Mucosa of rectum (tissue), 2 donors: Measurements from ENCODE around the gene PFKFB3.
"Not testable (repeated sequence)": the region's sequence is repeated elsewhere in the genome, so short reads cannot be mapped to it uniquely, and the experiment has no call there.

ENCODE experiments used
- H3K27ac ChIP-seq, 2 donors: one replicate each; pipeline ENCODE4 v1.7.0; 2013; ENCODE audit warnings: inconsistent platforms in 2 of 2, low read depth in 2 of 2, low read length in 2 of 2
- H3K27me3 ChIP-seq, 2 donors: one replicate each; pipeline ENCODE4 v1.7.0; 2013; ENCODE audit warnings: low read length in 2 of 2; ENCODE audit not compliant: control insufficient read depth in 2 of 2, insufficient read depth in 2 of 2
- H3K36me3 ChIP-seq, 2 donors: one replicate each; pipeline ENCODE4 v1.7.0; 2013; ENCODE audit warnings: low read length in 2 of 2; ENCODE audit not compliant: control insufficient read depth in 2 of 2, insufficient read depth in 2 of 2
- H3K4me1 ChIP-seq, 2 donors: one replicate each; pipeline ENCODE4 v1.7.0; 2013; ENCODE audit warnings: low read length in 2 of 2, mild to moderate bottlenecking in 1 of 2; ENCODE audit not compliant: control insufficient read depth in 2 of 2, insufficient read depth in 2 of 2
- H3K4me3 ChIP-seq, 2 donors: one replicate each; pipeline ENCODE4 v1.7.0; 2013; ENCODE audit warnings: low read length in 2 of 2
- H3K9ac ChIP-seq, 2 donors: one replicate each; pipeline ENCODE4 v1.7.0; 2013; ENCODE audit warnings: low read length in 2 of 2, low read depth in 1 of 2, mild to moderate bottlenecking in 1 of 2
- H3K9me3 ChIP-seq, 2 donors: one replicate each; pipeline ENCODE4 v1.7.0; 2013; ENCODE audit warnings: low read length in 2 of 2; ENCODE audit not compliant: control insufficient read depth in 2 of 2
- donor health status: healthy.
- donor health status: Normal muscosa, but diverticular disease.

PFKFB3 gene

DNA sequence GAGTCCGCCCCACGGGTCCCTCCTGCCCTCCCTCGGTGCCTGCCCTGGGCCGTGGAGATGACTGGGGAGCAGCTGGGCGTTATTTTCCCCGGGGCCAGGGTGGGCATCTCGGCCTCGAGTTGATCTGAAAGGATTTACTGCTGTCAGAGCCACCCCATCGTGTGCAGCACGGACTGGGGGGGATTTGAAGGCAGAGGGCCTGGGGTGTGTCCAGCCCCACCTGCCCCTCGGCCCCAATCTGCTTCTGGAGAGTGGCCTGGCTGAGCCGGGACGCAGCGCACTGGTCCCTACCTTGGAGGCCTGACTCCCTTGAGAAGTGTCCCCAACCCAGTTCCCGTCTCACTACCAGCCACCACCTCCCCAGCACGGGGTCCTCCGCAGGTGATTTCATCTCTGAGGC is 24.2 kb upstream of the PFKFB3 start:
- Histone ChIP-seq H3K27ac (no peak overlapping the region), H3K4me3 (no peak overlapping the region), H3K36me3 (no peaks in the 10 kb centered on the region), H3K9me3 (no peaks in the 10 kb centered on the region), H3K27me3 (no peaks in the 10 kb centered on the region), H3K9ac (no peak overlapping the region), H3K4me1 (peaks cover 0 to 7% of the 10 kb centered on the region in 2 donors)

DNA sequence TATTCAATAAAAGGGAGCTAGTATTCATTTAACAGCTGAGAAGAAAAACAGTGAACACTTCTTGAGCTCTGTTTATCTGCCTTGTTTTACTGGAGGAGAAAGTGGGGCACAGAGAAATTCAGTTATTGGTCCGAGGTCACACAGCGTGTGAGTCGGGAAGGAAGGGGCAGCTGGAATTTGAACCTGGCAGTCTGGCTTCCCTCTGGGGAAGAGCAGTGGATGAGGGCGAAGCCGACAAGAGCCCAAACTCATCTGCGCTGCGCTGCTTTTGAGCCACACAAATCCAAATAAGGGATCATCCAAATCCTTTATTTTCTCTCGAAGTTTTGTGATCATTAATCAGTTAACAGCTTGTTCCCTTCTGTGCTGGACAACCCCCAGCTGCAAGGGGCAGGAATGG is 23.7 kb upstream of the PFKFB3 start:
- peaks cover 0 to 7% of the 10 kb centered on the region in 2 donors for H3K4me1 ChIP-seq
- H3K9ac ChIP-seq: no peak overlapping the region

DNA sequence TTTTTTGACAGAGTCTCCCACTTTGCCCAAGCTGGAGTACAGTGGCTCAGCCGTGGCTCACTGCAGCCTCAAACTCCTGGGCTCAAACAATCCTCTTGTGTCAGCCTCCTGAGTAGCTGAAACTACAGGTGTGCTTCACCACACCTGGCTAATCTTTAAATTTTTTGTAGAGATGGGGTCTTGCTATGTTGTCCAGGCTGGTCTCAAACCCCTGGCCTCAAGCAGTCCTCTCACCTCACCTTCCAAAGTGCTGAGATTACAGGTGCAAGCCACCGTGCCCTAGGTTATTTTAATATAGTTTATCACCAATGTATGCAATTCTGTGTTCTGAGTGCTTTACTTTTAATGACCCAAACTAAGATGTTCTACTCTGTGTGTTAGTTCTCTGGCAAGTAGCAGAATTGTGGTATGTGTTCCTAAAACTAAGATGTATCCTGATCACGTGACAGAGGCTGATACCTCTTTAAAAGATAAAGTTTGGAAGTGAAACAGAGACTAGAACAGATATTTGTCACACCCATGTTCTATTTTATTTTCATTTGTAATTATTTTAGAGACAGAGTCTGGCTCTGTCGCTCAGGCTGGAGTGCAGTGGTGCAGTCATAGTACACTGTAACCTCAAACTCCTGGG is 22.1 kb upstream of the PFKFB3 start:
- no peaks in the 10 kb centered on the region for H3K9me3 ChIP-seq
- H3K9ac ChIP-seq: no peak overlapping the region
- no peaks in the 10 kb centered on the region for H3K36me3 ChIP-seq
- peaks cover 0 to 7% of the 10 kb centered on the region in 2 donors for H3K4me1 ChIP-seq
- H3K27ac ChIP-seq: no peak overlapping the region
- H3K4me3 ChIP-seq: no peak overlapping the region
- H3K27me3 ChIP-seq: no peaks in the 10 kb centered on the region

More for the DNA sequence above, 23.7 kb upstream of the PFKFB3 start:
- no peaks in the 10 kb centered on the region for H3K9me3 ChIP-seq
- H3K36me3 ChIP-seq: no peaks in the 10 kb centered on the region
- H3K4me3 ChIP-seq: no peak overlapping the region
- no peaks in the 10 kb centered on the region for H3K27me3 ChIP-seq
- H3K27ac ChIP-seq: no peak overlapping the region

DNA sequence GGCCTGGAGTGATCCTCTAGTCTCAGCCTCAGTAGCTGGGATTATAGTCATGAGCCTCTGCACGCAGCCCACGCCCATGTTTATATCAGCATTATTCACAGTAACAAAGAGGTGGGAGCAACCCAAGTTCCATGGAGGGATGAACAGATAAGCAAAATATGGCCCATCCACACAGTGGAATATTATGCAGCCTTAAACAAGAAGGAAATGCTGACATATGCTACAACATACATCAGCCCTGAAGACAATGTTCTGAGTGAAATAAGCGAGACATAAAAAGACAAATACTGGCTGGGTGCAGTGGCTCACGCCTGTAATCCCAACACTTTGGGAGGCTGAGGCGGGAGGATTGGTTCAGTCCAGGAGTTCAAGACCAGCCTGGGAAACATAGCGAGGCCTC is 21.5 kb upstream of the PFKFB3 start:
- no peaks in the 10 kb centered on the region for H3K9me3 ChIP-seq

DNA sequence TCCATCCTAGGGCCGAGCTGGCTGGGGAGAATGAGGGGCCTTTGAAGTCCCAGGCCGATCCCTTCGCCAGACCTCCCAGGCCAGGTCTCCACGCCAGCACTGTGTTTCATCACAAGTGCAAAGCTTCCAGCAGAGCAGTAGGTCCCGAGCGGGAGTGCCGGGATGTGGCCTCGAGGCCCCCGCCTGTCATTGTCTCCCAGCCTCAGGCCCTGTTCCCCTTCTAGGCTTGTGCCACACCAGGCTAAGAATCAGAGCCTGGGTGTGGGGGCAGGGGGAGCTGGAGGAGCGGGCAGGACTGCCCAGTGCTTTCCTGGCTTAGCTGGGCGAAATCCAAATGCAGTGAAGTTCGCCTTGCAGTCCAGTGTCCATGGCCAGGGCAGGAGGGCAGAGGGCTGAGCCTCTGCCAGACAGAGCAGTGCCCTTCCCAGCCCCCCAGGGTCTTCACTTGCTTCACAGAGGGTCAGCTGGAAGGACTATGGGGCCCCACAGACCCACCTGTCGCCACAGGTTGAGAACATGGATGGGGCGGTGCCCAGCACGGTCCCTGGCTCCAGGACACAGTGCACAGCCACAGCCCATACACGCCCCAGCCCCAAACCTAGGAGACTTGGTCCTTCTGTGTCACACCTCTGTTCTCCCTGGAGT is 20.2 kb upstream of the PFKFB3 start:
- no peaks in the 10 kb centered on the region for H3K27me3 ChIP-seq
- no peaks in the 10 kb centered on the region for H3K36me3 ChIP-seq
- H3K27ac ChIP-seq: no peak overlapping the region
- H3K4me1 ChIP-seq: peaks cover 0 to 4% of the 10 kb centered on the region in 2 donors
- no peak overlapping the region for H3K9ac ChIP-seq
- H3K9me3 ChIP-seq: no peaks in the 10 kb centered on the region
- no peak overlapping the region for H3K4me3 ChIP-seq

More for the DNA sequence above, 21.5 kb upstream of the PFKFB3 start:
- Histone ChIP-seq H3K4me1 (peaks cover 0 to 4% of the 10 kb centered on the region in 2 donors), H3K4me3 (no peak overlapping the region), H3K36me3 (no peaks in the 10 kb centered on the region), H3K27me3 (no peaks in the 10 kb centered on the region), H3K9ac (no peak overlapping the region), H3K27ac (no peak overlapping the region)

DNA sequence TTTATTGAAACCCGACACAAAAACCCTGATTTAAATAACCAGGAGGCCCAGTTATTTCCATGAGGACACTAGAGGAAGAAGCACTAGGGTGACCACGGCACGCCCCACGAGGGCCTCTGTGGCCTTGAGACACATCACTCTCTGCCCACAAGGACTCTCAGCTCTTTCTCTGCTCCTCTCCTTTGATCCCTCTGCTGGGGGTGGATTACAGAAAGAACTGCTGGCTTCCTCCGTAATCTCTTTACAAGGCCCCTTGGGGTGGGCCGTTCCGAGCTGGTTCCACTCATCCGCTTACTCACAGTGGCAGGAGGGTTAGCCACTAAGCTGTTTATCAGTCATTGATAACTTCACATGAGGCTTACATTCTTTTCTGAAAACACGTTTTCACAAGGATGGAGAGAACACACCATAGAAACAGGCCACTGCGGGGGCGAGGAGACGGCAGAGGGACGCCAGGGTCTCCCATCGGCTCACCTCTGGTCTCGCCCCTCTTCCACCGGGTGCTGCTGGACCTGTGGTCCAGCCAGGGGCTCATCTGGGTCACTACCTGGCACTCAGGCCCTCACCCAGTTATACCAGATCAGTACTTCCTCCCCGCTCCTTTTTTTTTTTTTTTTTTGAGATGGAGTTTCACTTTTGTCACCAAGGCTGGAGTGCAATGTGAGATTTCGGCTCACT is 17.6 kb upstream of the PFKFB3 start:
- Histone ChIP-seq H3K4me1 (peaks cover 0 to 4% of the 10 kb centered on the region in 2 donors), H3K27ac (no peak overlapping the region), H3K36me3 (no peaks in the 10 kb centered on the region), H3K9me3 (no peaks in the 10 kb centered on the region), H3K4me3 (no peak overlapping the region), H3K9ac (no peak overlapping the region), H3K27me3 (no peaks in the 10 kb centered on the region)

DNA sequence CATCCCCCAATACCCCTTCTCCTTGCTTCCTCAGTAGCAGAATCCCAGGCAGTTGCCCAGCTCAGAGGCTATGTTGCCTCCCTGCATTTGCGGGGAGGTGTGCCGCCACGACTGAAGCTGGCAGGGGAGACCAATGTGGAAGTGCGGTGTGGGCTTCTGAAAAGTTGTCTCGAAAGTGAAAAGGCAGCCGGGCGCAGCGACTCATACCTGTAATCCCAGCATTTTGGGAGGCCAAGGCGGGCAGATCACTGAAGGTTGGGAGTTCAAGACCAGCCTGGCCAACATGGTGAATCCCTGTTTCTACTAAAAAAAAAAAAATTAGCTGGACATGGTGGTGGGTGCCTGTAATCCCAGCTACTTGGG is 15.9 kb upstream of the PFKFB3 start:
- H3K9ac ChIP-seq: no peak overlapping the region
- no peaks in the 10 kb centered on the region for H3K36me3 ChIP-seq
- no peaks in the 10 kb centered on the region for H3K27me3 ChIP-seq
- H3K27ac ChIP-seq: no peak overlapping the region
- no peaks in the 10 kb centered on the region for H3K9me3 ChIP-seq
- H3K4me3 ChIP-seq: no peak overlapping the region
- peaks cover 3 to 4% of the 10 kb centered on the region in 2 donors for H3K4me1 ChIP-seq

DNA sequence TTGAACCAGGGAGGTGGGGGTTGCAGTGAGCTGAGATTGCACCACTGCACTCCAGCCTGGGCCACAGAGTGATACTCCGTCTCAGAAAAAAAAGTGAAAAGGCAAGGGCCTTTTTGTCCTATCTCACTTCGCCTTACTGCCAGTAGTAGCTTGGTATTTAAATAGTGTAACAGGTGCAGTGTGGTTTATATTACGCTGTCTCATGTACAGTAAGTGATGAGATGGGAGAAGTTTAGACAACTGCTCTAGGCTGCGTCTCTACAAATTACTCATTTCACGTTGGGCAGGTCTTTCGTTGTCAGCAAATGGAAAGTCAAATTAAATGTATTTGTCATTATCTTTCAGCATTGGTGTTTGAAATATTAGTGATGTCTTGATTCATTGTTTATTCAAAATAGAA is 15.5 kb upstream of the PFKFB3 start:
- H3K9ac ChIP-seq: no peak overlapping the region
- H3K4me1 ChIP-seq: peaks cover 3% of the 10 kb centered on the region in 2 donors
- no peaks in the 10 kb centered on the region for H3K9me3 ChIP-seq
- no peaks in the 10 kb centered on the region for H3K36me3 ChIP-seq
- H3K27ac ChIP-seq: no peak overlapping the region
- H3K27me3 ChIP-seq: no peaks in the 10 kb centered on the region
- no peak overlapping the region for H3K4me3 ChIP-seq

DNA sequence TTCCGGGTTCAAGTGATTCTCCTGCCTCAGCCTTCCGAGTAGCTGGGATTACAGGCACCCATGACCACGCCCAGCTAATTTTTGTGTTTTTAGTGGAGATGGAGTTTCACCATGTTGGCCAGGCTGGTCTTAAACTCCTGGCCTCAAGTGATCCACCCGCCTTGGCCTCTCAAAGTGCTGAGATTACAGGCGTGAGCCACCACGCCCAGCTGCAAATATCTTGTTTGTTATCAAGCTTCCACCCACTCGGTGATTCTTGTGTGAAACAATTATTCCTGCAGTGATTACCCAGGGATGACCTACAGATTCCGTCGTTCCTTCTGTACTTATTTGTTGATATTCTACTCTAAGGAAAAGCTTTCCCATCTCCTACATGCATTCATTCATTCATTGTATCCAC is 12.7 kb upstream of the PFKFB3 start:
- not testable (repeated sequence) for H3K9ac ChIP-seq, H3K4me3 ChIP-seq, H3K36me3 ChIP-seq, H3K27me3 ChIP-seq, H3K9me3 ChIP-seq, H3K27ac ChIP-seq, H3K4me1 ChIP-seq

DNA sequence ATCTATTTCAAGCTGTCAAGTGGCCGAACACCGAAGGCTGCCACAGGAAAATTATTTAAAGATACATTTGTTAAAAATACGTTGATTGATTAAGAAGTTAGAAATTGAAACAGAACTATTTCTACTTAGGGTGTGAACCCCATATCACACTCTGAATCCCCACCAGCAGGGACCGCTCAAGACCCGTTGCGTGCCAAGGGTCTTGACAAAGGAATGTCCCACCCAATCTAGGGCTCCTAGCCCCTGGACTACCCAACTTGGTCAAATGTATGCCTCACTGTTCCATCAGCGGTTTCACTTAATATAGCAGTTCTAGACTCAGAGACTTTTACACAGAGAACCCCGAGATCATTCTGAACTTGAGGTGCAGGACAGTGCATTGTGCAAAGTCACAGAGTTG is 11.6 kb upstream of the PFKFB3 start:
- no peaks in the 10 kb centered on the region for H3K27me3 ChIP-seq
- H3K4me3 ChIP-seq: no peak overlapping the region
- peaks cover 3 to 5% of the 10 kb centered on the region in 2 donors for H3K4me1 ChIP-seq
- no peak overlapping the region for H3K9ac ChIP-seq
- no peaks in the 10 kb centered on the region for H3K9me3 ChIP-seq
- no peaks in the 10 kb centered on the region for H3K36me3 ChIP-seq
- no peak overlapping the region for H3K27ac ChIP-seq
